Heart left ventricle (tissue), 13 donors: ENCODE data around the gene LINC01488.

Experiments used
- POLR2A ChIP-seq, 2 donors: fragments of 450-650 bp; IDR thresholded peaks; one replicate each; pipeline ENCODE4 v1.6.1; 2017; ENCODE audit warnings: antibody characterized with exemption in 2 of 2, mild to moderate bottlenecking in 2 of 2, moderate library complexity in 2 of 2
- TF ChIP-seq, protein P1 (sequence below), 12 donors: fragments of 200-600 bp; sonication (generic) in 4 of 12; IDR thresholded peaks; one replicate each; pipeline versions ENCODE4 v1.5.0 to v1.8.0; 2018 to 2022; ENCODE audit warnings: antibody characterized with exemption in 12 of 12, mild to moderate bottlenecking in 5 of 12
- donor health status: ischemic (EF 13 %, LVEDD 7.1; RV severe dilation, severe dysfunction).
- donor health status: DM: no; HTN: yes; CAD: no.
- donor health status: DM: no; HTN: no; CAD: no.
- donor health status: ischemic (EF 25% LVEDD 6.9; RV normal size, moderate dysfunction).
- donor health status: ischemic (EF 25% LVEDD 5.7; RV mildly dilated, moderate dysfunction).
- donor health status: ischemic (EF 35%, LVEDD 5.7; RV mildly dilated, moderate dysfunction).
- donor health status: nonischemic (EF 11% LVEDD 7.7; RV severe dilation, severe dysfunction).
- donor health status: DM: yes; HTN: yes; CAD: no.
- donor health status: PGD.
- donor health status: ischemic (EF 29% LVEDD 5.4; RV normal size, mild dysfunction).
- donor health status: nonischemic (EF 23%, LVEDD 6.1; RV moderate dilation, normal function).

- no peak for TF ChIP-seq POLR2A (IDR thresholded peaks at IDR 0.05)
- TF ChIP-seq, protein P1, sequence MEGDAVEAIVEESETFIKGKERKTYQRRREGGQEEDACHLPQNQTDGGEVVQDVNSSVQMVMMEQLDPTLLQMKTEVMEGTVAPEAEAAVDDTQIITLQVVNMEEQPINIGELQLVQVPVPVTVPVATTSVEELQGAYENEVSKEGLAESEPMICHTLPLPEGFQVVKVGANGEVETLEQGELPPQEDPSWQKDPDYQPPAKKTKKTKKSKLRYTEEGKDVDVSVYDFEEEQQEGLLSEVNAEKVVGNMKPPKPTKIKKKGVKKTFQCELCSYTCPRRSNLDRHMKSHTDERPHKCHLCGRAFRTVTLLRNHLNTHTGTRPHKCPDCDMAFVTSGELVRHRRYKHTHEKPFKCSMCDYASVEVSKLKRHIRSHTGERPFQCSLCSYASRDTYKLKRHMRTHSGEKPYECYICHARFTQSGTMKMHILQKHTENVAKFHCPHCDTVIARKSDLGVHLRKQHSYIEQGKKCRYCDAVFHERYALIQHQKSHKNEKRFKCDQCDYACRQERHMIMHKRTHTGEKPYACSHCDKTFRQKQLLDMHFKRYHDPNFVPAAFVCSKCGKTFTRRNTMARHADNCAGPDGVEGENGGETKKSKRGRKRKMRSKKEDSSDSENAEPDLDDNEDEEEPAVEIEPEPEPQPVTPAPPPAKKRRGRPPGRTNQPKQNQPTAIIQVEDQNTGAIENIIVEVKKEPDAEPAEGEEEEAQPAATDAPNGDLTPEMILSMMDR (IDR thresholded peaks at IDR 0.05): no peak
These were observed 6.7 kb upstream of the LINC01488 start for GRCh38 chr11:69474736-69475135.
